Activated T-helper 9 cell treated with anti-CD3 and anti-CD28 coated beads, Interleukin-2, amount 50 U/mL, for 16 hours (primary cell): ENCODE measurements around the gene EPG5.
"Not testable (repeated sequence)": the region's sequence is repeated elsewhere in the genome, so short reads cannot be mapped to it uniquely, and the experiment has no call there.

Experiments used
- DNase-seq: peaks from one replicate; pipeline ENCODE4 v3.0.0-alpha.2; 2020; ENCODE audit warnings: low read depth

Gene EPG5

GRCh38 chr18:45967007-45967706, at the start of gene EPG5:
EPG5 (minus strand) TSS chr18:45967329; CDS start chr18:45967239, 90 bp downstream.
- DNase-seq = peak; percentile 91

DNA sequence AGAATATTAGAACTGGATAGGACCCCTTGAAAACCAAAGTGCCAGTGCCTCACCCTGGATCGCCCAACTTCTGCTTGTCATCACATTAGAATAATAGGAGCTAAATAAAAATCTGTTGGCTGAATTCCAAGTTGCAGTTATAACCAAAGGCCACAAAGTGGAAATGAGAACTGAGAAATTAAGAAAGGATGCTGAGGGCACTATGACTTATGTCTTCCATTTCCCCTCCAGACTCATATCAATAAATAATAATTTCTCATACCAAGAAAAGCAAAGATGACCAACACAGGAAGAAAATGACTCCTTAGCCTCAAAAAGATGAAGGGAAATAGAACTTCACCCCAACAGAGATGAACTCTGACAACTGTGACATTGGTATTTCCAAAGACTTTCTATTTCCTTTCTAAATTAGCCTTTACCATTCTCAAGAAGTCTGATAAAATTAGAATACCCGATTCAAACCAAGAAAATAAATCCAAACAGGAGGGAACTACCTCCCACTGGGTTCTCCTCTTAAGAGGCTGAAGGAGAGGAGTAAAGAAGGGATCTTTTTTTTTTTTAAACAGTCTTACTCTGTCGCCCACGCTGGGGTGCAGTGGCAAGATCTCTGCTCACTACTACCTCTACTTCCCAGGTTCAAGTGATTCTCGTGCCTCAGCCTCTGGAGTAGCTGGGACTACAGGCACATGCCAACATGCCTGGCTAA, 46.5 kb upstream of the EPG5 start:
- no peak for DNase-seq

DNA sequence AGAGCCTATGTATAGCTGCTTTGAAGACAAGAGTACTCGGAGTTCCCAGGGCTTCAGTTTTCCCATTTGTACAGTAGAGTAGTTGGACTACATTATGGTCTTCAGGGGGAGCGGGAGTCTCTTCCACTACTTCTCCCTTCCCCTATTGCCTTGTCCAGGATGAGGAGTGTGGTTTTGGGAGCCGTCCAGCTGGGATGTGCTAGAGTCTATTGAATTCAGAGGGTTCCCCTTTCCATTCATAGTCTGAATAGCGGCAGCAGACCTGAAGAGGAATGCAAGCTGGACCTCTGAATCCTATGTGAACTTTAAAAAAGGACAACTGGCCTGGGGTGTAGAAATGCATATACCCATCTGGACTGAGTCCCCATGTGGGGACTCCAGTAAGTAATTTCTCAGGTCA, 43.5 kb upstream of the EPG5 start:
- no peak for DNase-seq

GRCh38 chr18:46010050-46010449, 42.9 kb upstream of the EPG5 start:
- no peak for DNase-seq

DNA sequence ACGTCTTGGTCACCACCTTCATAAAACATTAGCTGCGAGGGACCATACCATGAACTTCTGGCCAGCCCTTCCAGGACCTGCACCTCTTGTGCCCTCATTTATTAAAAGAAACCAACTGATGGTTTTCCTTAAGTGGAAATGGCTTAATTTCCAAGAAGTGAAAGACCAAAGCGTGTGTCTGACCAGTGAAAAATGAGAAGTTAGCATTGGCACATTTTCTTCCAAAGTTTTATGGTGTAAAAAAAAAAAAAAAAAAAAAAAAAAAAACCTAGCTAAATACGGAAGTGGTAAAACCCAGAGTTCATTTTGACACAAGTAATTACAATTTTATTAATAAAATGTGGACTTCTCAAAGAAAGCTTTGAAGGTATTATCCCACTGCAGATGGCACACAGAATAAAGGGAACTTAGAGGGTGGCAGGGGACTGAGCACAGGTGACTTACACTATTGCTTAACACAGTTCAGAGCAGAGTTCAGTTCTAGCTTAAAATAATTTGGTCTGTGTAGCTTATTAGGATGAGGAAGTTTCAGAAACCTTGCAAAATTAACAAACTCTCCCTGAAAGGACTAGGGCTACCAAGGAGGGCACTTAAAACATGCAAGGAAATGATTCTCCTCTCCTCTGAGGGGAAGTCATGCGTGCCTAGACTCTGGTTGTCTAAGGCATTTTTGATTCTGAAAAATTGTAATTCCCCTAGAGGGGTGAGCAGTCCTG, 42.2 kb upstream of the EPG5 start:
- DNase-seq = no peak

DNA sequence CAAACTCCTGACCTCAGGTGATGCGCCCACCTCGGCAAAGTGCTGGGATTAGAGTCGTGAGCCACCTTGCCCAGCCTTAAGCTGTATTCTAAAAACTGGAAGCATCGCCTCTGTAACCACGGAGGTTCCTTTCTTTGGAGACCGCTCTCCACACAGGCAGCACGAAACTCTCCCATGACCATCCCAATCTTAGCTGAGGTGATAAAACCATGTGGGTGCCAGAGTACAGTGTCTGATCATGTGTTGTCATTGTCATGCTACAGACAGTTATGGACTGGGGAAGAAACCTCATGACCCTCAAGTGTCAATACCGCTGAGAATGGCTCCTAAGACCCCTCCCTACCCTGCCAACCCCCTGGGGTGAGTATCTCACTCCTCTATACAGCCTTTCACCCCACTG, 41.4 kb upstream of the EPG5 start:
- DNase-seq = no peak

GRCh38 chr18:46007165-46007564, 40.0 kb upstream of the EPG5 start:
- no peak for DNase-seq

- DNase-seq = no peak
These were observed 35.8 kb upstream of the EPG5 start for GRCh38 chr18:46002934-46003333.

- DNase-seq = no peak
These were observed 34.8 kb upstream of the EPG5 start for GRCh38 chr18:46001892-46002291.

DNA sequence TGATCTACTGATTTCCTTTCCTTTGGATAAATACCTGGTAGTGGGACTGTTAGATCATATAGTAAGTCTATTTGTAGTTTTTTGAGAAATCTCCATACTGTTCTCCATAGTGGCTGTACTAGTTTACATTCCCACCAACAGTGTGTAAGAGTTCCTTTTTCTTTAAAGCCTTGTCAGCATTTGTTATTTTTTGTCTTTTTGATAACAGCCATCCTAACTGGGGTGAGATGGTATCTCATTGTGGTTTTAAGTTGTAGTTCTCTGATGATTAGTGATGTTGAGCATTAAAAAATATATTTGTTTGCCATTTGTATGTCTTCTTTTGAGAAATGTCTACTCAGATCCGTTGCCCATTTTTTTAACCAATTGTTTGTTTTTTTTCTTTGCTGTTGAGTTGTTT, 33.9 kb upstream of the EPG5 start:
- DNase-seq = no peak

GRCh38 chr18:45999536-45999935, 32.4 kb upstream of the EPG5 start:
- DNase-seq = no peak

- no peak for DNase-seq
These were observed 31.1 kb upstream of the EPG5 start for GRCh38 chr18:45998244-45998643.

DNA sequence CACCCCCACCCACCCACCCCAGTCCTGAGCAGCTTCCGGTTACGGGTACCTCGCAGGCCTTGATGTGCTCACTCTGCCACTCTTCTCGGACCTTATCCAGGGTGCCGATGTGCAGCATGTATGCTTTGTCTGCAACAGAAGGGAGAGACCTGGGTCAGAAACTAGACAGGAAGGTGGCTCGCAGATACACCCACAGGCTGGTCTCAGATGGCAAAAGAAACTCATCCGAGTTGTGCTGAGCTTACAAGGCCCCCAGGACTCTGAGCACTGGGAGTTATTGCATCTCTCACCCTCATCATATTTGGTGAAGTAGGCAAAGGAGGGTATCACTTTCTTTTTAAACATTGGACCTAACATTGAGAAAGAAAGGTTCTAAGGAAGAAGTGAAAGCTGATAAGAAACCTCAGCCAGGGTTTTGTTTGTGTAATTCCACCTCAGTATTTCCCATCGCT, 30.6 kb upstream of the EPG5 start:
- no peak for DNase-seq

DNA sequence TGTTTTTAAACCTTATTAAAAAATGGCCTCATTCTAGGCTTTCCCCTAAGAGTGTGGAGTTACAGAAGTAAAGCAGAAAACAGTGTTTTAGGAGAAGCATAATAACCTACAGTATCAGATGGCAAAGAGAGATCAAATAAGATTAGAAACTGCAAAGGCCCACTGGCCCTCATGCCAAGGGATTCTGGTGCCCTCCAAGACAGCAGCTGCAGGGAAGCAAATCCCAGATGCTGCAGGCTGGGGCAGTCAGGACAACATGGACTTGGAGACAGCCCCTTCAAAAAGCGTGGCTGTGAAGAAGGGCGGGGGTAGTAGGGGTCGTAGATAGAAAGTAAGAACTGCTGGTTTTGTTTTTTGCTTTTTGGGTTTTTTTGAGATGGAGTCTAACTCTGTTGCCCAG, 28.3 kb upstream of the EPG5 start:
- DNase-seq = no peak

DNA sequence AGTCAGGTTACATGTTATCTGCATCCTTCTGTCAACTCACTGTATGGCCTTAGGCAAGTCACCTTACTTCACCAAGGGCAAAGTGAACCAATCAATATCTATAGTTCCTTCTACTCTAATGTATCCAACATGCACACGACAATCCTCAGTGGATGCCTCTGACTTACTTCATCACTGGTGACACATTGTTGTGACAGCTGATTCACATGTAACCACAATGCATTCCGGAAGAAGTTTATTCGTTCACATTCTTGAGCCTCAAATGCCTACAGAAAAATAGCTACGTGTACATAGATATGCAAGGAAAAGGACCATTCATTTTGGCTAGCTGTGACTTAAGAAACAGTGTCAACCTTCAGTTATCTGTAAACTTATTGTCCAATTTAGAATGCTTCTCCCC, 26.3 kb upstream of the EPG5 start:
- no peak for DNase-seq

DNA sequence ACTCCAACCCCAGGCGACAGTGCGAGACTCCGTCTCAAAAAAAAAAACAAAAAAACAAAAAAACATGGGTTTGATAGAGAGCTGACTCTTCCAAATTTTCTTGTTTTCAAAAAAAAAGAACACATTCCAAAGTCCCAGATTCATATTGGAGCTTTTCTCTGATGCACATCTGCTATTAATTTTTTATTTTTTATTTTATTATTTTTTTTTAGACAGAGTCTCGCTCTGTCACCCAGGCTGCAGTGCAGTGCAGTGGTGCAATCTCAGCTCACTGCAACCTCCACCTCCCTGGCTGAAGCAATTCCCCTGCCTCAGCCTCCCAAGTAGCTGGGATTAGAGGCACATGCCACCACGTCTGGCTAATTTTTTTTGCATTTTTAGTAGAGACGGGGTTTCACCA, 25.4 kb upstream of the EPG5 start:
- not testable (repeated sequence) for DNase-seq

DNA sequence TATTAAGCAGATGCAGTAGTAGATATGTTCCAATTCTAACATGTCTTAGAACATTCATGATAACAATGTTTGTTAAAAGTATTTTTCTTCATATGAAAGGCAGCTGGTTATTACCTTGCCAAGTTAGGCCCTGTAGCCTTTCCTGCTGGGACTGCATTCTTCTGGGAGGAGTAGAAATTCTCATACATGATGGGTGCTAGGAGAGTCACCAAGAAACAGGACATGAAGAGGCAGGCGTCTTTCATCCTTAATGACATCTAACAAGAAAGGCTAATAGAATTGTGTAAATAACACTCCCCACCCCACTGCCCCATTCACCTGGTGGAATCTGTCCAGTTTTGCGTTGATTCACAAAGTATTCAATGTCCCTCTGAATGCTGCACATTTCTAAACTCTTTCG, 24.7 kb upstream of the EPG5 start:
- DNase-seq = no peak

GRCh38 chr18:45984546-45985235, 17.6 kb upstream of the EPG5 start:
- DNase-seq = no peak

DNA sequence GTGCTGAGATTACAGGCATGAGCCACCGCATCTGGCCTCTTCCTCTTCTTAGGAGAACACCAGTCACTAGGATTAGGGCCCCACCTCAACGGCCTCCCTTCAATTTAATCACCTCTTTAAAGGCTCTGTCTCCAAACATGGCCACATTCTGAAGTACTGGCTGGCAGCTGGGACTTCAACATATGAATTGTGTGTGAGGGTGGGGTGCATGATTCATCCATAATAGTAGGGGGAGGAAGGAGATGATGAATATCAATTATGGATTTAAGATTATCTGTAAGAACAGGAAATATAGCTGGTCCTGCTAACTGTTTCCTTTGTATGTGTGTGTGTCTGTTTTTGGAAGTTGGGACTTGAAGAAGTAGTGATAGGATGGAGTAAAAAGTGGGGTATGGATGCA, 14.7 kb upstream of the EPG5 start:
- DNase-seq = no peak

DNA sequence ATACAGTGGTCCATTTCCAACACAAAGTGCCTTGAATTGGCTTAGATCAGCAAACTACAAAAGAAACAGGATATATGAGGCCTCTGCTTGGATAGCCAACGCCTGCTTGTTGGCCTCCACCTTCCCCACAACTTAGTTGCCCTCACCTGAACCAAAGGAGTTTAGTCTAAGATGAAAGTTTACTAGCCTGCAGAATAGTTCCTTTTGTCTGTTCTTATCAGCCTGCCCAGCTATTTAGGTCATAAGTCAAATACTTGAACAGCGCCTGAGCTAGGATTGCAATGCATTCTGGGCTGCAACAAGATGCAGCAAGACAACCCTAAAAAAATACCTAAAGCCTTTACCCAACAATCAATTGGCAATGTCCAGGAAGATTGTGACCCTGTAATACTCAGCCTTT, 13.1 kb upstream of the EPG5 start:
- DNase-seq = no peak

DNA sequence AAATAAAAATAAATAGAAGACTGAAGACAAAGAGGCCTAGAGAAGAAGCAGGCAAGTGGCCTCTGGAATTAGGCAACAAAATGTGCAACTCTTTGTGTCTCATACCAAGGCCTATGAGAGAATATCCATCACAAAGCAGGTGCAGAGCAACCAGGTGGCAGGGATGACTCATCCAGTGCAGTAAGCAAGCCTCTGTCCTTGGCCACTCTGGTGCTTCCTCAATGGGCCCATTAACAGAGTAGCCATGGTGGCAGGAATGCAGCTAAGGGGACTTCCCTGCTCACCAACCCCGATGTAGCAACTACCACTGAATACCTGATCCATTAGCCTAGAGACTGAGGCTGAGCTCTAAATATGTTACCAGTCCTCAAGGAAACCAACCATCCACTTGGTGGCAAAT, 11.0 kb upstream of the EPG5 start:
- no peak for DNase-seq

GRCh38 chr18:45976974-45977373, 9.8 kb upstream of the EPG5 start:
- no peak for DNase-seq

DNA sequence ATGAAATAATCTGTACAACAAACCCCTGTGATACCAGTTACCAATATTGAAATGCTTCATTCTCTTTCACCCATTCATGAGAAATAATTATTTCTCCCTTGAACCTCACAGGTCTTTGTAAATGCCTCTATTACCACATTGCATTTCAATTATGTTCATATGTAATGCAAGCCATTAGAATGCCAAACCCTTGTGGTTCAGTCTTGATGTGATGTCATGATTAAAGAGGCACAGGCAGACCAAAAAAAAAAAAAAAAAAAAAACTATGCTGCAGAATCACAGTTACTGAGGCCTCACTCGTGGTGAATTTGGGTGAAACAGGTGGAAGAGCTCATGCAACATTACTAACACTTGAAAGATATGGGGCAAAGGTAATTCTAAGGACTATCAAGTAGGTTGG, 9.4 kb upstream of the EPG5 start:
- DNase-seq = no peak
